ENCODE results near the gene PCBD2. TPM values are rescaled to one million over a fixed set of nuclear protein-coding genes. Genes with fewer than 3 reads are reported as not detected.
"Not testable (repeated sequence)": the region's sequence is repeated elsewhere in the genome, so short reads cannot be mapped to it uniquely, and the experiment has no call there.

PCBD2 gene
- total RNA-seq, 2 experiments from 2014 or later, result 10.5 to 11.3 TPM

DNA sequence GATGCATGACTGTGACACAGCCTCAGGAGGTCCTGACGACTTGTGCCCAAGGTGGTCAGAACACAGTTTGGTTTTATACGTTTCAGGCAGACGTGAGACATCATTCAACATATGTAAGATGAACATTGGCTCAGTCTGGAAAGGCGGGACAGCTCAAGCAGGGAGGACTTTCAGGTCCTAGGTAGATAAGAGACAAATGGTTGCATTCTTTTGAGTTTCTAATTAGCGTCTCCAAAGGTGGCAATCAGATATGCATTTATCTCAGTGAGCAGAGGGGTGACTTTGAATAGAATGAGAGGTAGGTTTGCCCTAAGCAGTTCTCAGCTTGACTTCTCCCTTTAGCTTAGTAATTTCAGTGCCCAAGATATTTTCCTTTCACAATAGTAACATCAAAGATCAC, 85.3 kb downstream of the PCBD2 start:
- POLR2A ChIA-PET, CTCF ChIA-PET: not testable (repeated sequence)

DNA sequence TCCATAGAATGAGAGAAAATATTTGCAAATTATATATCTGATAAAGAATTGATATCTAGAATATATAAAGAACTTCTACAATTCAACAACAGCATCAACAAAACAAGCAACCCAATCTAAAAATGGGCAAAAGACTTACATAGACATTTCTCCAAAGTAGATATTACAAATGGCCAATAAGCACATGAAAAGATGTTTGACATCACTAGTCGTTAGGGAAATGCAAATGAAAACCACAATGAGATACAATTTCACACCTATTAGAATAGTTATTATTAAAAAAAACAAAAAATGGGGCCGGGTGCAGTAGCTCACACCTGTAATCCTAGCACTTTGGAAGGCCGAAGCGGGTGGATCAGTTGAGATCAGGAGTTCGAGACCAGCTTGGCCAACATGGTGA, 87.2 kb downstream of the PCBD2 start:
- ChIA-PET CTCF (no interaction called here), POLR2A (no interaction called here)

DNA sequence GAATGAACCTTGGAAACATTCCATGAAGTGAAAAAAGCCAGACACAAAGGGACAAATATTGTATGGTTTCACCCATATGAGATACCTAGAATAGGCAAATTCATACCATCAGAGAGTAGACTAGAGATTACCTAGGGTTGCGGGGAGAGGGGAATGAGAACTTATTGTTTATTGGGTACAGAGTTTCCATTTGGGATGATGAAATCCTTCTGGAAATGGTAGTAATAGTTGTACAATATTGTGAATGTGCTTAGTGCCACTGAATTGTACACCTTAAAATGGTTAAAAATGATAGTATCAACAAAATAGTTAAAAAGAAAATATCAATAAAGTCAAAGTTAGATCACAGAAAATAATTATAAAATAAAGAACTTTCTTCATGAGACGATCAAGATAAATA, 88.2 kb downstream of the PCBD2 start:
- CTCF ChIA-PET, result no interaction called here
- POLR2A ChIA-PET, result no interaction called here

DNA sequence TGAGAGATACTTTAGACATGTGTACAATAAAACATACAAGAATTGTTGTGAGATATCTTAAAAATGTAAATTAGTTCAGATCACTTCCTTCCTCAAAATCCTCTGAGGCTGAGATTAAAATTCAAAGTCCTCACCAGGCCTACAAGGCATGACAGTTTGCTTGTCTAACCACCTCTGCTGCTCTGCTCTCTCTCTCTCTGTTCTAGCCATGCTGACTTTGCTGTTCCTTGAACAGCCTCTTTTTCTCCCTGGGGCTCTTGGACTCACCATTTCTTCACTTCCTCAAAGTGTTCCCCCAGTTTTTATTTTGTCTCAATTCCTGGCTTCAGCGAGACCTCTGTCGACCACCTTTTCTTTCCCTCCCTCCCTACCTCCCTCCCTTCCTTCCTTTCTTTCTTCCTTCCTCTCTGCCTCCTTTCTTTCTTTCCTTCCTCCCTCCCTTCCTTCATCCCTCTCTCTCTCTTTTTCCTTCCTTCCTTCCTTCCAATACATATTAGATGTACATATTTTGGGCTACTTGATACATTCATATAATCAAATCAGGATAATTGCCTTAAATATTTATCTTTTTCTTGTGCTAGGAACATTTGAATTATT, 89.7 kb downstream of the PCBD2 start:
- CTCF ChIA-PET, result no interaction called here
- POLR2A ChIA-PET, result no interaction called here

DNA sequence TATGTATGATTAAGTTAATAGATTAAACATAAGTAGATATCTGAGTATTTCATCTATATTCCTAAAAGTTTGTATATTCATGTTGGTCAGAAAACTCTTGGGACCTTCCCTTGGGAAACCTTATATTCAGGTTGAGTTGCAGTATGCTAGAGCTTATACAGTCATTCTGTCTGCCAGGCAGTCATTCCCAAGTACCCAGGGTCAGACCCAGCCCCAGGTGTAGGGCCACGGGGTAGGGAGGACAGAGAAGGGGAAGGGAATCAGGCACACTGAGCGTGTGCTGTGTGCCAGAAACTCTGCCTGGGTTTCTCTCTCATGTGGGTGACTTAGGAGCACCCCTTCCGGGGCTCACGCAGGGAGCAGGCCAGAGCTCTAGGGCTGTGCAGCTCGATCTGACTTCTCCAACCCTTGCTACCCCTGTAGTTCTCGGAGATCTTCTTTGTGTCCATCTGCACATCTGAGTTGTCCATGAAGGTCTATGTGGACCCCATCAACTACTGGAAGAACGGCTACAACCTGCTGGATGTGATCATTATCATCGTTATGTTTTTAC, 91.0 kb downstream of the PCBD2 start:
- ChIA-PET POLR2A (no interaction called here), CTCF (no interaction called here)

DNA sequence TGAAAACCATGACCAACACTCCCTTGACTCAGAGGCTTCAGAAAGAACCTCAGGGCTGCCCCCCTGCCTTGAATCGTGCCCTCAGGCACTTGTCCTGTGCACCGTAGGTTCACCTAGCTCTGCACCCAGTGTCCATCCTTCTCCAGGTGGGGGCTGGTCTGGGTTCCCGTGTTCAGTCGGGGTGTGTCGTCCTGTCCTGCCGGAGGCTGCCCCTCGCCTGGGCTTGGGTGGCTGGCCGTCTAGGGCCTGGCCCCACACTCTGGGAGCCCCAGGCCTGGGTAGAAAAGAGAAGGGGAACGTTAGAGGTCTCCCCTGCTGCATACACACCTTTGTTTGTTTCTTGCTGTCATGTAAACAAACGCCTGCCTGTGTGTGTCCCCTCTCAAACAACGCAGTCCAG, 92.1 kb downstream of the PCBD2 start:
- ChIA-PET POLR2A (no interaction called here), CTCF (no interaction called here)

DNA sequence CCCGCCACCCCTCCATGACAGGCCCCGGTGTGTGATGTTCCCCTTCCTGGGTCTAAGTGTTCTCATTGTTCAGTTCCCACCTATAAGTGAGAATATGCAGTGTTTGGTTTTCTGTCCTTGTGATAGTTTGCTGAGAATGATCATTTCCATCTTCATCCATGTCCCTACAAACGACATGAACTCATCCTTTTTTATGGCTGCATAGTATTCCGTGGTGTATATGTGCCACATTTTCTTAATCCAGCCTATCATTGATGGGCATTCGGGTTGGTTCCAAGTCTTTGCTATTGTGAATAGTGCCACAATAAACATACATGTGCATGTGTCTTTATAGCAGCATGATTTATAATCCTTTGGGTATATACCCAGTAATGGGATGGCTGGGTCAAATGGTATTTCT, 93.1 kb downstream of the PCBD2 start:
- POLR2A ChIA-PET, CTCF ChIA-PET: not testable (repeated sequence)

DNA sequence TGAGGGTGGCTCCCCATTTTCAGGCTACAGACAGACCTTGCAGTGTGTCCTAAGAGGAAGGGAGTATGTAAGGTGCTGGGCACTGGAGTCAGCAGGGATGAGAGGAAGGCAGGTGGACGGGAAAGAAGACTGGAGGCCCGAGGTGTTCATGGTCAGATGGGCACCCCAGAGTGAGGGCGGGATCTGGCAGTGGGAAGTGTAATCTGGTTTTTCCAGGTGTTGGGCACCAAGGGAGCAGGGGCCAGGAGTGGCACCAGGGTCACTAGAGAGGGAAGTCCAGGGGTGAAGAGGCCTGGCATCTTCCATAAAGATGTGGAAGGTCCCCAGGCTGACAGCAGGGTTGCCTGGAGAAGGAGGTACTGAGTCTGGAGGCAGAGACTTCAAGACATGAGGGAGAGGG, 99.4 kb downstream of the PCBD2 start:
- CTCF ChIA-PET, result no interaction called here
- POLR2A ChIA-PET, result no interaction called here

DNA sequence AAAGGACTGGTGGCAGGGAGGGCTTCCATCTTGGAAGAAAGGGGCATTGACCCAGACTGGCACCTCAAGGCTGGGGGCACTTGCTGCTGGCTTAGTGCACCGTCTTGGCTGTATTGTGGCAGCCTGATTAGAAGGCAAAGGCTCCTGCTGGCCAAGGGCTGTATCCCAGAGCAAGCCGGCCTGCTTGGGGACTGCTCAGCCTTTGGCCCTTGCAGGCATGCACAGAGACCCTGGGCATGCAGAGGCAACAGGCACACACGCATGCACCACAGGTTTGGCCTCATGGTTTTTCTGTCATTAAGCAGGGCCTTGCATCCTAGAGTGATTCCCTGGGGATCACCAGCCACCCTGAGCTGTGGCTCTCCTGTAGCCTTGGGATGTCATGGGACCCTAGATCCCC, 100.1 kb downstream of the PCBD2 start:
- CTCF ChIA-PET, result no interaction called here
- POLR2A ChIA-PET, result no interaction called here

DNA sequence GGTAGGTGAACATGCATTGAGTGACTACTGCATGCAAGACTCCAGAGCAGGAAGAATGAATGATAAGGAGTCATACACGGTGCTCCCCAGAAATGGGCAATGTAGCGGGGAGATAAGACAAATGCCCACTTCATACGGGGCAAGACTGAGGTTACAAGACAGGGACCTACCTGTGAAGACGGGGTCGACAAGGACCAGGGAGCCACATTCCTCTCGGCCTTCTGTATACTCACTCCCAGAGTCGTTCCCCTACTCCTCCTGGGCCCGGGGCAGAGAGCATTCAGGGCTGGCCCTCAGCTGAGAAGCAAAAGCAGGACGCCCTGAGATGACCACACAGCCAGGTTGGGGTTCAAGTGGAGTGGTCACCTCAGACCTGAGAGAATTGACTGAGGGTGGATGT, 102.4 kb downstream of the PCBD2 start:
- ChIA-PET CTCF (no interaction called here), POLR2A (no interaction called here)

DNA sequence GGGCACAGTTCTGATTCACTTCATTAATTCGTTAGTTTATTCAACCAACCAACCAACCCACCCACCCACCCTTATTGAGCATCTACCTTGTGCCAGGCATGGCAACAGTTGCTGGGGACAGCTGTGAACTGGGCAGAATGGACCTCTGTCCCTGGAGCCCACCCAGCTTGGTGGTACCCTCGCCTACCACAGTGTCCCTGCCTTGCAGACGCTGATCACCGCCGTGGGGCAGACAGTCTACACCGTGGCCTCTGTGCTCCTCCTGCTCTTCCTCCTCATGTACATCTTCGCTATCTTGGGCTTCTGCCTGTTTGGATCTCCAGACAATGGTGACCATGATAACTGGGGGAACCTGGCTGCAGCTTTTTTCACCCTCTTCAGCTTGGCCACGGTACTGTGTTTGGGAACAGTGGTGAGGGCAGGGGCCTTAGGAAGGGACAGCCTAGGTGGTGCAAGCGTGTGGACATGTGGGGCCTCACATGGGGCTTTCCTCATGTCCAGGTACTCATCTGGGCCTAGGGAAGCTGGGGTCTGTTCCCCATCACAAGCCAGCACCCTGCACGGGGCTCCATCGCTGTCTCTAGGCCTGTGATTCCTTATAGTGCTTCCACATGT, 102.9 kb downstream of the PCBD2 start:
- POLR2A ChIA-PET, result no interaction called here
- CTCF ChIA-PET, result no interaction called here

DNA sequence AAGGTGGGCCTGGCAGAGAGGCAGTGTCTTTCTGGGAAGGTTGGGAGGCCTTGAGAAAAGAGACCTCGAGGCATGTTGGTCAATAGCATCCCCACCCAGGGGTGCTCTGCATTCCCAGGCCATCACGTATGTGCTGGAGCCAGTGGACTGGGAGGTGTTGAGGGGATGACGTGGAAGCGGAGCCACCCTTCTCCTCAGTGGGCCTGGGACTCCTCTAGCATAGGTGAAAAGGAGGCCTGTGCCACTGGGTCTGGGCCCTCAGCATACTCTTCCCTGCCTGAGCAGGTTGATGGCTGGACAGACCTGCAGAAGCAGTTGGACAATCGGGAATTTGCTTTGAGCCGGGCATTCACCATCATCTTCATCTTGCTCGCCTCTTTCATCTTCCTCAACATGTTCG, 103.6 kb downstream of the PCBD2 start:
- ChIA-PET CTCF (no interaction called here), POLR2A (no interaction called here)

DNA sequence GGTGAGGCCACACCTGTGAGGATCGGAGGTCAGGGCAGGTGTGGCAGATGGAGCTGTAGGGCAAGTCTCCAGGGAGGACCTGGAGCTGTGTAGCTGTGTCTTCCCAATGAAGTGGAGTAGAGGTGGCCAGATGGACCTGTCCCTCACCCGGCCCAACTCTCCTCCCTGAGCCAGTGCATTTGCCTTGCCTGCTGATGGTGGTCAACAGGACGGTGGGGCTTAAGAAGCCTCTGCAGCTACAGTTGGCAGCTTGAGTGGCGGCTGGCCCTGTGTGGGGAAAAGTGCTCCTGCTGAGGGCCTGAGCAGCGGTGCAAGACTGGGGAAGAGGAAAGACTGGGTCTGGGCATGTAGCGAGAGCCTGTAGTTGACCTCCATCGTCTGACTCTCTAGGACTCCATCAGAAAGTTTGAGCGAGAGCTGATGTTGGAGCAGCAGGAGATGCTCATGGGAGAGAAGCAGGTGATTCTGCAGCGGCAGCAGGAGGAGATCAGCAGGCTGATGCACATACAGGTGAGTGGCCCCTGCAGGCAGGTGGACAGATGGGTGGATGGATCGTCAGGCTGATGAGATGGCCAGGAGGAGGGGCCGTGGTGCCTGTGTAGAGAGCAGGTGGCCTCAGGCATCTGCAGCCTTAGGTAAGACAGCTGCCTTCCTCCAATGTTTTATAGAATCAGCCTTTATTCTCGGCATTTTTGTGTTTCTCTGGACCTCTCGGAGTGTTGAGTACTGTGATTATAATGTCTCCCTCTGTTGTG, 104.2 kb downstream of the PCBD2 start:
- ChIA-PET CTCF (no interaction called here), POLR2A (no interaction called here)

DNA sequence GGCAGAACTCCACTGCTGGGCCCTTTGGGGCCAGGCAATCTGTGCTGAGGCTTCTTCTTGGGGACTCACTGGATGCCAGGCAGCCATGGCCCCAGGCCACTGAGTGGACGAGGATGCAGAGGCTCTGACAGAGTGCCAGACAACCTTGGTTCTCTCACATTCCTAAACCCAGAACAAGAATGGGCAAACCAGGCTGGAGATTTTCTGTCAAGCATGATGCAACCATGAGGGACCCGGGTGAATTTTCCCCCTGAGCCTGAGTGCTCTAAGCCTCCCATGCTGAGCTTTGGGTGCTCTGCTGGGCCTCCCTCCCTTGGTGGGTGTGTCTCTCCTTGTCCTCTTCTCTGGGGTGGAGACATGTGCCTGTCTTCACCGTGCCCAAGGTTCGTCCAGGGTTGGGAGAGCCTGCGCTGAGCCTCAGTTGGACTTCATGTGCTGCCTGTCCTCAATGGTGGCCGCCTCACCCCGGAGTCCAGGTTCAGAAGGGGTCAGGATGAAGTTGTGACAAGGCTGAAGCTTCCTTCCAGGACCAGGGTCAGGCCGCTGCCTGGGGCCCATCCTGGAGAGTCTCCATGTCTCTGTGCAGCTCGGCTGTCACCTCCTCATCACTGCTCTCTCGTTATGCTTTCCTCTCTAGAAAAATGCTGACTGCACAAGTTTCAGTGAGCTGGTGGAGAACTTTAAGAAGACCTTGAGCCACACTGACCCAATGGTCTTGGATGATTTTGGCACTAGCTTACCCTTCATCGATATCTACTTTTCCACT, 105.0 kb downstream of the PCBD2 start:
- ChIA-PET POLR2A (no interaction called here), CTCF (no interaction called here)

DNA sequence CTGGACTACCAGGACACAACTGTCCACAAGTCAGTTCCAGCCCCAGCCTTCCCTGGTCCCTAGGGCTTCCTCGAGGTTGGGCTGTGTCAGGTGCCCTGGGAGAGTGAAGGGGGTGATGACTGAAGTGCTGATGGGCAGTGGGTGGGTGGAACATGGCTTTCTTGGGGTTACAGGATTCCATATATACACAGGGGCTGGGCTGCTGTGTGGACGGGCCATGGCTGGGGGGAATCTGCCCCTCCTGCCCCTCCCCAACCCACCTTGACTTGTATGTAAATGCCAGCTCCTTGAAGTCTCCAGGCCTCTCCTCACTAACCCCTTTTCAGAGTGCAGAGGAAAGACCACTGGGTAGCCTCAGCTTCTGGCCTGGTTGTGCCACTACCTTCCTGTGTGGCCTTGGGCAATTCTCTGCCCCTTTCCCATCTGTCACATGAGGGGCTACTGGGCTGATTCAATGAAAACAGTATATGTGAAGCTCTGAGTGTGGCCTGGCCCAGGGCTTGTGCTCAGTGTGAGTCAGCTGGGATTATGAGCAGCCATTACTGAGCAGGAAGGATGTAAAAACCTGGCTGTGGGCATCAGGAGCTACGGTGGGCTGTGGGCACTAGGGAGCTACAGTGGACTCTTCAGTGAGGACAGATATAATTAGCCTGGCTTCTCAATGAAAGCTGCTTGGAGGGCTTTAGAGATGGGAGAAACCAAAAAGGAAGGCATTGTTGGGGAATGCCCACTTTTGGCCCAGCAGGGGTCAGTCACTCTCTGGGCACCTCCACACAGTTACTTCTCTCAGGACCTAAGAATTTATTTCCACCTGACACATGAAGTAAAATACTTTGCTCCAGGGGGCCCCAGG, 105.8 kb downstream of the PCBD2 start:
- ChIA-PET POLR2A (interaction anchor here (0.6 kb wide), 1 partner anchor 254 kb away, joined by 5 read pairs; no protein-coding TSS in a partner anchor), CTCF (interaction anchor here (0.6 to 0.9 kb wide), 2 partner anchors 25 to 48 kb away, joined by 3 read pairs; no protein-coding TSS in a partner anchor)

DNA sequence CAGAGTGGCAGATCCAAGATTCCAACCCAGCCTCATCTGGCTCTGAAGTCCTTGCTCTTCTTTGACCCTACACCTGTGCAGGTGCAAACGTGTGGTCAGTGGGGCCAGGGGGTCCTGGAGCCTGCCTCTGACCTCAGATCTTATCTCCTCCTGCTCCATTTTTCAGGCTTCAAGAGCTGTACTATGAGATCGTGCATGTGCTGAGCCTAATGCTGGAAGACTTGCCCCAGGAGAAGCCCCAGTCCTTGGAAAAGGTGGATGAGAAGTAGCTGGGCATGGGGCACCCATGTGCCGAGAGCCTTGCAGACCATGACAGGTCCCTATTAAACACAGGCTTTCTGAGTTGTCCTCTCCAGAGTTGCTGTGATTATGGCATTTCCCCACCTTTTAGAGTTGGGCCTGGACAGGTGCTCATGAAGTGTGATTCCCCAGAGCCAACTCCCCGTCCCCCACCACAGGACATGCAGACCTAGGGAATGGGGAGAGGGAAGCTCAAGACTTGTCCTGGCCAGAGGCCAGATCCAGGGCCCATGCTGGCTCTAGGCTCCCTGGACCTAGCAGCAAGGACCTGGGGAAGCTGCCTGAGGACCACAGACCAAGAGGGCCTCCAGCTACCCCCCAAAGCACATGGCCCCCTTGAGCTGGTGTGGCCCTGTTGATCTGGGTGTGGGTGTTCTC, 106.6 kb downstream of the PCBD2 start:
- ChIA-PET POLR2A (no interaction called here), CTCF (interaction anchor here (0.6 to 0.9 kb wide), 2 partner anchors 25 to 48 kb away, joined by 3 read pairs; no protein-coding TSS in a partner anchor)

DNA sequence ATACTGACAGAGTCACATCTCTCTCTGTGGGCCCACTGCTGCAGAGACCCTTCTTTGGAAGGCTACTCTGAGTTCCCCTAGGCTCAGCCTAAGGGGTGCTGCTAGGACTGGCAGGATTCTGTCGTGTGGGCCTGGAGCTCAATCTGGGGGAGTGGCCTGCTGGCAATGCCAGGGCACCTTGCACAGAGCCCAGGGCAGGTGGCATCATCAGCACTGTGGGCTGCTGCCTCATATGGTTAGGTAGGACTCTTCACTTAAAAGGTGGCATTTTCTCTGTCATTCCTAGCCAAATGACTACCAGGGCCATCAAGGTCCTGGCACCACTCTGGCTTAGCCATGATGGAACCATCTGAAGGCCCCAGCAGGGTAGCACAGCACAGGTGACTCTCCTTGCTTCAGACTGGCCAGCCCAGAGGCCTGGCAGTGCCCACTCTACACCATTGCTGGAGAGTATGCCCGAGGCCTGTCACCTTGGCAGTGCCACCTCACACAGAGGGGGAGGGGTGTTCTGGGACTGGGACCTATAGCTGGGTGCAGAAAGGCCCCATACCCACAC, 107.2 kb downstream of the PCBD2 start:
- CTCF ChIA-PET, result interaction anchor here (0.9 kb wide), 1 partner anchor 47 kb away, joined by 3 read pairs; no protein-coding TSS in a partner anchor
- POLR2A ChIA-PET, result no interaction called here

Measured in activated CD8-positive, alpha-beta memory T cell treated with anti-CD3 and anti-CD28 coated beads for 36 hours (primary cell).